GM18858 (cell line): Measurements from ENCODE around the gene TMEM131.
"Not testable (repeated sequence)": the region's sequence is repeated elsewhere in the genome, so short reads cannot be mapped to it uniquely, and the experiment has no call there.

ENCODE experiments used
- ATAC-seq: cut with Tn5 transposase; IDR thresholded peaks from one replicate; pipeline ENCODE4 v1.9.1; 2021; ENCODE audit not compliant: unreplicated experiment

The TMEM131 gene

DNA sequence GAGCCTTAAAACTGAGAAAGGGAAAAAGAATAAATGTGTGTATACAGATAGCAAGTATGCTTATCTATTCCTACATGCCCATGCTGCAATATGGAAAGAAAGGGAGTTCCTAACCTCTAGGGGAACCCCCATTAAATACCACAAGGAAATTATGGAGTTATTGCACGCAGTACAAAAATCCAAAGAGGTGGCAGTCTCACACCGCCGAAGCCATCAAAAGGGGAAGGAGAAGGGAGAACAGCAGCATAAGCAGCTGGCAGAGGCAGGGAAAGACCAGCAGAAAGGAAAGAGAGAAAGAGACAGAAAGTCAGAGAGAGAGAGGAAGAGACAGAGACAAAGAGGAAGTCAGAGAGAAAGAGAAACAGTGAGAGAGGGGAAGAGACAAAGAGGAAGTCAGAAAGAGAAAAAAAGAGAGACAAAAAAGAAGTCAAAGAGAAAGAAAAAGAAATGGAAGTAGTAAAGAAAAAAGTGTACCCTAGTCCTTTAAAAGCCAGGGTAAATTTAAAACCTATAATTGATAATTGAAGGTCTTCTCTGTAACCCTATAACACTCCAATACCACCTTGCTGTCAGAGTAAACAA, 169.4 kb downstream of the TMEM131 start:
- not testable (repeated sequence) for ATAC-seq

DNA sequence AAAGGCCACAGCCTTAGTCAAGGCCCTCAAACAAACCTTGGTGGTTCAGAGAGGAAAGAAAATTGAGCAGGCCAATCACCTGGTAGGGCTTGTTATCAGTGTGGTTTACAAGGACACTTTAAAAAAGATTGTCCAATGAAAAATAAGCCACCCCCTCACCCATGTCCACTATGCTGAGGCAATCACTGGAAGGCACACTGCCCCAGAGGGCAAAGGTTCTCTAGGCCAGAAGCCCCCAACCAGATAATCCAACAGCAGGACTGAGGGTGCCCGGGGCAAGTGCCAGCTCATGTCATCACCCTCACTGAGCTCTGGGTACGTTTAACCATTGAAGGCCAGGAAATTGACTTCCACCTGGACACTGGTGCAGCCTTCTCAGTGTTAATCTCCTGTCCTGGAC, 171.7 kb downstream of the TMEM131 start:
- not testable (repeated sequence) for ATAC-seq

DNA sequence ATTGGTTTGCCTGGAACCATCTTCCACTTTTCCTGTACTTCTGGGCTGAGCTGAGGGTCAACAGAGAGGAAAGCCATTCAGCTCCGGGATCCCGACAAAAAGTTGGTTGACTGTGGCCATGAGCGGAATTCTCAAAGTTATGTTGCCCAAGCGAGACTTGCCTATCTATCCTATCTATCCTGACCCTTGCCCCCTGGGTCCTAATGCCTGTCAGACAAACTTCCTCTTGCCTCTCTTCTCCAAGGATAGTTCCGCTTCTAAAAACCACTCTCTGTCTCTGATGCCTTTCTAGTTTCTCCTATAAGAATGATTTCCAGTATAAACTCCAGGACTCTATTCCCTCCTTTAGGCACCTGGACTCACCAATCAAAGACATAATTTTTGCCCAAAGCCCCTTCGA, 173.9 kb downstream of the TMEM131 start:
- ATAC-seq: not testable (repeated sequence)

DNA sequence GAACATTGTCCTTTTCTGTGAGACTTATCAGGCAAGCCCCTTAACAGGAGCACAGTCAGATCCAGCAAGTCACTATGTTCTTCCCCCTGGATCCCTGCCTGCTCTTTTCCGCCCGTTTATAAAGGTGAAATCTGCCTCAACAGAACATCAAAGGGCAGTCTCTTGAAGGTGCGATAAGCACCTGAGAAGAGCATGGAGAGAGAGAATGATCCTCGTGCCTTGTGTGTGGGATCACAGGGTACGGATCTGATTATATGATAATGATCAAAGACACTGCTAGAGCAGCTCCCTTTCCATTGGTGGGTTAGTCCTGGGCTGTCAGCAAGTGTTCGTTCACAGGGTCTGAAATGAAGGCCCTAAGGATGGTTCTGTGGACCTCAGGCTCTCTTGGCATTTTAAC, 176.0 kb downstream of the TMEM131 start:
- ATAC-seq: no peak

DNA sequence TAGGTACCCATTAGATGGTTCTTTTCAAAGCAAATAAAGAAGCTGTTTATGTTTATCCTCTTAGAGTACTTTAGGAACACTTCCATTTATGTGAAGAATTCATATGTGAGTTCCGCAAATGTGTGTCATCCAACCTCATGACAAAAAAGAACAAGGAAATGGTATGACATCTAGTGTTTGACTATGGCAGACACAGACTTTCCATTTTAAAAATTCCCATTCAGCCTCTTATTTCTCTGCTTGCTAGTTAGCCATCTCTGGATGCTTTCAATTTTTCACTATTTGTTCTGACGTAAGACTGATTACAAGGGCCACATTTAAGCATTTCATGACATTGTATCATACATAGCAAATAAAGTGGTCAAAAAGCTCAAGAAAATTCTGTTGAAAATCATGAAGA, 179.3 kb downstream of the TMEM131 start:
- ATAC-seq: no peak

DNA sequence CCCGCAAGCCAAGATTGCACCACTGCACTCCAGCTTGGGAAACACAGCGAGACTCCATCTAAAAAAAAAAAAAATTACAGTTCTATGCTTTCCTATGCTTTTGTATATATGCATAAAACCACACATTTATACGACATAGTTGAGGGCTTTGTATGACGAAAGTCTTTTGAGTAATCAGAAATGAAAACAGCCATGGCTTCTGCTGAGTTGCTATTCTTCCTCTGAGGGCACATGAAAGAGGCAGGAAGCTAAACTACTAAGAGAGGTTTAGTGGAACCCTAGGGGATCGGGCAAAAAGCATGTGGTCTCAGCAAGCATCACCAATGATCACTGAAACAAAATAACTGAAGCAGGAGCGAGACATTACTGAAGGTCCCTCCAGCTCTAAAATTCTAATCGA, 182.8 kb downstream of the TMEM131 start:
- no peak for ATAC-seq

DNA sequence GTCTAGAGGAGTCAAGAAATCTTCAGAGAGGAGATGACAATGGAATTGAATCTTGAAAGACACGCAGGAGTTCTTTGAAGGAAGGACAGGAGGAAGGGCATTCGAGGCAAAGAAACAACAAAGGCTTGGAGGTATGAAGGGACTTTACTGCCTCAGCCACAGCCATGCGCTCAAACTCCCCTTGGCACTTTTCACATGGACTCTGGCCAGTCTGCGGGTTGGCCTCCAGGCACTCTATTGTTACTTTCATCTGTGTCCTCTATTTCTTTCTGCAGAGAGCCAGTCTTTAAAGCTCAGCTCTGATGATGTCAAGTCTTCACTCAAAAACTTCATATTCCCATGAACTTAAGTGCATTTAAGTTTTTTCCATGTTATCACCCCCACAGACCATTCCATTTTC, 186.9 kb downstream of the TMEM131 start:
- no peak for ATAC-seq

DNA sequence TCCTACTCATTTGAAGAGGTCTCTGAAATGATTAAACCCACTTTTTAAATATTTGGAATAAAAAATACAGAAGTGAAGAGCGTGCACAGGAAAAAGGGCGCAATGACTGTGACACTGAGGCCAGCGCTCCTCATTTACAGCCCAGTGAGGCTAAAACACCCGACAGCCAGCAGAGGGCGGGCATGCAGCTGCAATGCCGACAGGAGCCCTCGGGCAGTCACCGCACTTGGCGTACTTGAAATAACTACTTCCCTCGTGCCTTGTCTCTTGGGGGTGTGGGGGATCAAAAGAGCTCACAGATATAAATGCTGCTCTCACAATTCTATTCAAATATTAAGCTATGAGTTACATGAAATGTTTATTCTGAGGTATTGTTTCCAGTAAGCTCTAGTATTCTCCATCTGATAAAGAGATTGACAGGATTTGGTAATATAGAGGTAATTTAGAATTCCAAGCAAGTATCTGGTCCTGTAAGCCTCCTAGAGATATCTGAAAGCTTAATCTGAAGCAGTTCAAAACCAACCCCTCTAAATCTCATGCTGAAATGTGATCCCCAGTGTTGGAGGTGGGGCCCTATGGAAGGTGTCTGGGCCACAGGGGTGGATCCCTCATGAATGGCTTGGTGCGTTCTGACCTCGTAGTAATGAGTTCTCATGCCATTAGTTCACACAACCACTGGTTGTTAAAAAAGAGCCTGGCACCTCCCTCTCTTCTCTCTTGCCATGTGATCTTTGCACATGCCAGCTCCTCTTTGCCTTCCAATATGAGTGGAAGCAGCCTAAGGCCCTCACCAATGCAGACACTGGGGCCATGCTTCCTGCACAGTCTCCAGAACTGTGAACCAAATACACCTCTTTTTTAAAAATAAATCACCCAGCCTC, 188.8 kb downstream of the TMEM131 start:
- ATAC-seq: peak; percentile 68

DNA sequence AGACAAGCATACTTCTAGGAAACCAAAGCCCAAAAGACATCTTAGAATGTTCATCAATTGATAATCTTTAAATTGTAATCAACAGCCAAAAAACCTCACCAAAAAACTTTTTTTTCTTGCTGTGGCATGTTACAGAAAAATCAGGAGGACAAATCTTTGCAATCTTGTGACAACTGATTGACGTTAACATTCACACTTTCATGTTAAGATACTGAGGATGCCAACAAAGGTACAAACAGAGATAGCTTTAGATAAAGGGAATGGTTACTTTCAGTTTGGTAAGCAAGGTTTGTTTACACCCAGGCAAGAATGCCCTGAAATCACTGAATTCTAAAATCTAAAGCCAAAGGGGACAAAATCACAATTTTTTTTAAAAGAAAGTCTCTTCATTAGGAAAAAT, 190.0 kb downstream of the TMEM131 start:
- ATAC-seq: no peak

DNA sequence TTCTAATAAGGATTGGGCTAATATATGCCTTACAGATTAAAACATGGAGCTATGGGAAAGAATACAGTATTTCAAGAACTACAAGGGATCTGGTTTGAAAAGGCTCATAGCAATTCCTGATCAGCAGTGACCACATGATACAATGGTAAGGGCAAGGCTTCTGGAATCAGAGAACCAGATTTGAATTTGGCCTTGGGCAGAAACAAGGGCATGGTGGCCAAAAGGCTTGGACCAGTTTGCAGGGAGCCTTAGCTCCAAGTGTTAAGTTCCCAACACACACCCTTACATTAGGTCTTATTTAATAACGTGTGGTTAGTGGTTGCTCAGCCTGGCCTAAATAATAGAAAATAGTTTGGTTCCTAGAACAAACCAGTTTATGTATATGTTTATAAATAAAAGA, 194.7 kb downstream of the TMEM131 start:
- ATAC-seq: no peak

DNA sequence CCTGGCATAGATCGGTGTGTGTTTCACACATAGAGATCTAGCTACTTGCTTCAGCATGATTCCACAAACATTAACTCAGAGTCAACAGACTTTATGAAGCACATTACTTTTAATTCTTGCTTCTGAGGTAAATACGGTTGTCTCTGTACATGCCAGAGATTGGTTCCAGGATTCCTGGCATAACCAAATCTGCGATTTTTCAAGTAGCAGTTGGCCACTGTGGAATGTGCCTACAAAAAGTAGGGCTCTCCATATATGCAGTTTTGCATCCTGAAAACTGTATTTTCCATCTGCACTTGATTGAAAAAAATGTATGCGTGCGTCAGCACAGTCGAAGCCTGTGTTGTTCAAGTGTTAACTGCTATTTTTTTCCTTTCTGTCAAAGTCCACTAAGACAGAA, 197.3 kb downstream of the TMEM131 start:
- no peak for ATAC-seq

DNA sequence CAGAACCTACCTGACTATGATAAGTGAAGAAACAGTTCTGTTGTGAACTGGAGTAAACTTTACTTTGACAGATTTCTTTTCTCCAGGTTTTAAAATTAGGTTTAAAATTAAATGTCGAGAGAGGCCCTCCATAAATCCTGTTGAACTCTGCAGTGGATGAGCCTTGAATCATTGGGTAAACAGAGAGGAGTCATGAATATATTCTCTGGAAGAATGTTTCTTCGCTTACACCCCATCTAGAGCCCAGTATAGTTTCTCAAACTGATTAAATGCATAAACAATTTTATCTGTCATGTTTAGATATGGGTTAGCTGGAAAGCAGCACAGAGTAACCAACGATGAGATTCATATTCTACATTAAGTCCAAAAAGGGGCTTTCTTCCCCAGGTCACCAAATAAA, 198.4 kb downstream of the TMEM131 start:
- ATAC-seq: no peak

DNA sequence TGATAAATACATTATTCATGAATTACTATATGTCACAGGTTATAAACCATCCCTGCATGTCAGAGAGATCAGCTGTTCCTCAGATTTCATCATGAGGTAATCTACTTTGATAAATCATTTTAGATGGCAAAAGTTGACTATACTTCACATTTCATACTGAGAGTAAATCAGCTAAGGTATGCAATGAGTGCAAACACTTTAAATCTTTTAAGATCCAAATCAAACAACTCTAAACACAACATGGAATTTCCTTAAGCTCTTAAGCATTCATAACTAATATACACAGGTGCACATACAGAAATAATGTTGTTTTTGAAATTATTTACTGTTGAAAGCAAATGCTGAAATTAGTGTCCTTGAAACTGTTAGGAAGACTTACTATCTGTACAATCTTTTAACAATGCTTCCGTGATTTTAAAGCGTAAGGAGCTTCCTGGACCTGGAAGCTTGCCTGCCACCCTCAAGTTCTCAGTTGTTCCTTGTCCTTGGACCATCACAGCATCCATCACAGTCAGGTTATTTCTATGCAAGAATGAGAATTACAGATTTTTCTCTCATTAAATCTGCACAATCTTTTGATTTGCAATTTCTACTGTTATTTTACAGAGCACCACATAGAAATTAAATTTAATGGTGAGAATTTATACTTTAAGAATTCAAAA, 199.2 kb downstream of the TMEM131 start:
- no peak for ATAC-seq

DNA sequence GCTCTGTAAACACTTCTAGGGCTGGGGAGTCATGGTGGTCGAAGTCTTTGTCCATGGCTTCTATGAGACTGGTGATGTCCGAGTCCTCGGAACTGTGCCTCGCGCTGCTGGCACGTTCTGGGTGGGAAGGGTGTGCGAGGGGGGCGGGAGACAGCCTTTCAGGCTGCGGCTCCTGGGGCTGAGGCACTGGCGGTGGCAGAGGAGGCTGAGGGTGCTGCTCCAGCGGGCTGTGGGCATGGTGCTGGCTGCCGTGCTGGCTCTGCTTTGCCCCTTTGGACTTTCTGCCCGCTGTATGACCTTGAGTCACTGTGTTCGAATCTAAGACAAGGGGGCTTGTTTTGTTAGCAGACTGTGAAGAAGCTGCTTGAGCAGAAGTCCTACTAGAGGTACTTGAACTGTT, 203.3 kb downstream of the TMEM131 start:
- ATAC-seq: no peak

DNA sequence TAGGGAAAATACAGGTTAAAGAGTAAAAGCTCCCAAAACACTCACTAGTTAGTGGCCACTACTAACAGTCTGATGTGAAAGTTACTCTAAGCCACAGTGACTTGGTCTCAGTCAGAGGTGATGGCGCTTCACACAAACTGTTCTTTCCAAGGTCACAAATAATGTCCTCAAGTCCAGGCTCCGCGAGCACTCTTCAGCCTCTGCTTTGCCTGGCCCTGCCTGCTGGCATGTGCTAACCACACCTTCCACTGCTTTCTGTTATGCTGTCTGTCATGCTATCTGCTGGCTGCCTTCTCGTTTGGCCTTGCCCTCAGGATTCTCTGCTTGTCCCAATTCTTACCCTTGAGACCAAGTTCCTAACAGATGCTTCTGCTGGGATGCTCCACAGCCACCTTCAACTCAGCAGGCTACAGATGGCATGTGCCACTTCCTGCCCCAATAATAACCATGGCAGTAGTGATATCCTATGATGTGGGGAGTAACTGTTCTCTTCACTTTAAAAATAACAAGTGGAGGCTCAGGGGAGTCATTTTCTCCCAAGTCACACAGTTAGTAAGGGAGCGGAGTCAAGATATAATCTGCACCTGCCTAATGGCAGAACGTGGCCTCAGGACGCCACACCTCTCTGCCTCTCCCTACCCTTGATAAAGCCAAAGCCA, 206.6 kb downstream of the TMEM131 start:
- no peak for ATAC-seq

DNA sequence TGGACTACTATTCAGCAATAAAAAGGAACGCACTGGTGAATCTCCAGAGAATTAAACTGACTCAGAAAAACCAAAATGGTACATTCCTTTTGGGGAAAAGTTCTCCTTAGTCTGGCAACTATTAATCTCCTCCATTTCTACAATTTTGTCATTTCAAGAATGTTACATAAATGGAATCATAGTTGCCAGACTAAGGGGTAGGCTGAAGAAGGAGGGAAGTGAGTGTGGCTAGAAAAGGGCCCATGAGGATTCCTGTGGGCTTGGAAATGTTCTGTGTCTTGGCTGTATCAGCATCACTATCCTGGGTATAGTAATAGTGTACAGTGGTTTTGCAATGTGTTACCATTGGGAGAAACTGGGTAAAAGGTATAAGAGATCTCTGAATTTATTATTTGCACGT, 209.9 kb downstream of the TMEM131 start:
- ATAC-seq: no peak

DNA sequence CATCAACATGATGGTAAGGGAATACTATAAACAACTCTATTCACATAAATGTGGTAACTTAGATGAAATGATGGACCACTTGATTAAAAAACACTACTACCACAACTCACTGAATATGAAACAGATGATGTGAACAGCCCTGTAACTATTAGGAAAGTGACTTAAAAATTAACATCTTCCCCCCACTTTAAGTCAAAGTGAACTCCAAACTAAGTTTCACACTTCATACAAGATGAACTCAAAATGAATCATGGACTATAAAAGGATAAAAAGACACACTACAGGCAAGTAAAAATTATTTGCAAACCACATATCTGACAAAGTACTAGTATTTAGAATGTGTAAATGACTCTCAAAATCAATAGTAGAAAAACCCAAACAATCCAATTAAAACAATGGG, 210.8 kb downstream of the TMEM131 start:
- no peak for ATAC-seq

DNA sequence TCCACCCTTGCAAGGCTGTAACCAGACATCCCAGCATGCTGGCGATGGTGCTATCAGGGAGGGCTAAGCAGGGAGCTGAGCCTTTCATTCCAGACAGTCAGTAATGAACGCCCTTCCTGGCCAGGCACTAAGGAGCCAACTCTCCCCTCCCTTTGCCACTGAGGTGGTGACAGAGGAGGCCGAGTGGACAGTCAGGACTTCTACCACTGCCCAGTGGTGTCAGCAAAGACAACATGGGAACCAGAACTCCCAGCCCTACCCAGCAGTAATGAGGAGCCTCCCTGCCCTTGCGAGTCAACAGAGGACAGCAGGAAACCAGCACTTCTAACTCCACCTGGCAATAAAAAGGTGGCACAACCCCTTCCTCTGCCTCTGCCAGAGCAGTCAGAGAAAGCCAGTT, 213.8 kb downstream of the TMEM131 start:
- no peak for ATAC-seq

DNA sequence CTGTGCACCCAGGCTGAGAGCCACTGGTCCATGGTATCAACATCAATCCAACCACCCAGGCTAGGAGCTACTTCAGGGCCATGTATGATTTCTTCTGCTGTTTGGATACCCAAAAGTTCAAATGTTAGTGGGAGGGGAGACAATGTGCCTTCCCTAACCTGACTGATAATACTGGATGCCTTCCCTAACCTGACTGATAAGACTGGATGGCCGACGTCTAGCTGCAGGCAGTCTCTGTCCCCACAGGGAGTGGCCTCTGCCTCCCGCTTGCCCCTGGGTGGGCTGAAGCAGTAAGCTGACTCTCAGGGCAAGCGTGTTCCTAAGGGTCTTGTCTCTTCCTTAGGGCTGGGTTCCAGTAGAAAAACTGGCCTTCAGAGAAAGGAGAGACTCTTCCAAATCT, 216.6 kb downstream of the TMEM131 start:
- ATAC-seq: no peak

DNA sequence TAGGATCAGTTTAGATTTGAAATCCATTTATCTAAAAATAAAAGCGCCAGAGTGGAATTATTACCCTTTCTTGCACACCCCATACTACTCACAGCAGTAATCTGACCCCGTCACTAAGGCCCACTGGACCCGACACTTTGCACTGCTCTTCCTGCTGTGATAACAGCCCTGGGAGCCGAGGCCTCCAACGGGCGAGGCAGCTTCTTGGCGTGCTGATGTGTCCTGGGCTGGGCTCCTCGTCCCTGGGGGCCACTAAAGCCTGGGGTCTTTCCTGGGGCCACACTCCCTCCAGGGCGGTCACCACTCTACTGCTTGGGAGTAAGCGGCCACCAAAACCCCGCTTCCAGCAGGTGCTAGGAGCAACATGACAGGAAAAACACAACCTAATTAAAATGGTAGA, 220.7 kb downstream of the TMEM131 start:
- no peak for ATAC-seq

DNA sequence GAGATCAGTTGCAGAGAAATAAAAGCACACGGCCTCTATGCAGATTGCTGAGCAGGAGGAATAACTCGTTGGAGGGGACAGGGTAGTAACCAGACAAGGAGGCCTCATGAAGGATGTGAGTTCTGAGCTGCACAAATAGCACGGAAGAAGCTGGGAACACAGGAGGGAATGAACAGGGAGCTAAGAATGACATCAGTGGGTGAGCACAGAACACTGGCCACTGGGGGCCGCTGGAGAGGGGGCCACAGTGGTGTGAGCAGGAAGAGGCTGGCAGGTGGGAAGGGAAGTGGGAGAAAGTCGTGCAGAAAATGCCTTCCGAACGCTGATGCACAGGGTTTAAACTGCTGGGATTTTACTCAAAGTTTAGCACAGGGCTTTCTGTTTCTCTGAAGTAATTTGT, 221.3 kb downstream of the TMEM131 start:
- no peak for ATAC-seq

DNA sequence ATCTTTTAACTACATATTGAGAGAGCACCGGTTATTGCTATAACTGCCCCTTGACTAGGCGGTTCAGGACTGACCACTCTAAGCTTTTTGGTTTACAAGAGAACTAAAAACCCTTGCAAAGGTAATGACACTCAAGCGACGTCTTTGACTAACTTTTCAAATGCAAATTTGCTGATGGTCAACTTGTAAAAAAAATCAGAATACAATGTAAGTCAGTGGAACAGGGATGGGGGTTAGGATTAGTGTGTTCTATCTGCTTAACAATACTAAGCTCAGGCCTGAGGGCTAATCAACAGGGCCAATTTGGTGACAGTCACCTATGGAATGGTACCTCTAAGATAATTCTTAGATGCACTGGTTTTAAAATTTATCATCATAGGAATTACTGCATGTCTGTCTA, 225.3 kb downstream of the TMEM131 start:
- no peak for ATAC-seq
